Gastrocnemius medialis (tissue), 4 donors: ENCODE results near the gene ACIN1. TPM values are rescaled to one million over a fixed set of nuclear protein-coding genes. Genes with fewer than 3 reads are reported as not detected.

Experiments used
- ATAC-seq, 2 donors: fragments of 150-250 bp; one replicate each; pipeline ENCODE4 v1.9.1; 2016
- DNase-seq, 2 donors: peaks; one replicate each; pipeline ENCODE4 v3.0.0-alpha.2; 2019
- H3K27ac ChIP-seq, 4 donors: fragments of 200-600 bp; sonication (generic); 1 replicate in 1 of 4; 2 replicates in 3 of 4; pipeline ENCODE4 v1.5.1; 2016 to 2018; ENCODE audit warnings: mild to moderate bottlenecking in 2 of 4, moderate library complexity in 1 of 4
- H3K27me3 ChIP-seq, 3 donors: fragments of 200-600 bp; sonication (generic) in 2 of 3; 1 replicate in 1 of 3; 2 replicates in 2 of 3; pipeline versions ENCODE4 v1.5.1 to v1.6.0; 2016 to 2019; ENCODE audit warnings: mild to moderate bottlenecking in 1 of 3, moderate library complexity in 1 of 3
- H3K36me3 ChIP-seq, 2 donors: fragments of 200-600 bp; sonication (generic) in 1 of 2; one replicate each; pipeline ENCODE4 v1.5.1; 2017 to 2018
- H3K4me1 ChIP-seq, 2 donors: fragments of 200-600 bp; sonication (generic) in 1 of 2; one replicate each; pipeline ENCODE4 v1.5.1; 2016 to 2017; ENCODE audit warnings: mild to moderate bottlenecking in 2 of 2
- H3K4me3 ChIP-seq, 4 donors: fragments of 200-600 bp; sonication (generic) in 3 of 4; 1 replicate in 1 of 4; 2 replicates in 3 of 4; pipeline ENCODE4 v1.5.1; 2016 to 2019; ENCODE audit warnings: mild to moderate bottlenecking in 2 of 4
- H3K9me3 ChIP-seq, 3 donors: fragments of 200-600 bp; sonication (generic) in 2 of 3; 1 replicate in 1 of 3; 2 replicates in 2 of 3; pipeline ENCODE4 v1.5.1; 2016 to 2019
- CTCF ChIP-seq, 5 experiments: fragments of 450-650 bp in 3 of 5; fragments of 200-600 bp in 2 of 5; sonication (generic) in 2 of 5; IDR thresholded peaks in 4 of 5; conservative IDR thresholded peaks in 1 of 5; 1 replicate in 4 of 5; 2 replicates in 1 of 5; pipeline ENCODE4 v1.5.1; 2016 to 2019; ENCODE audit warnings: antibody characterized with exemption in 5 of 5, mild to moderate bottlenecking in 3 of 5, moderate library complexity in 3 of 5
- POLR2A ChIP-seq, 2 donors: fragments of 450-650 bp; IDR thresholded peaks; one replicate each; pipeline ENCODE4 v1.6.1; 2017; ENCODE audit warnings: antibody characterized with exemption in 2 of 2, mild to moderate bottlenecking in 2 of 2, moderate library complexity in 2 of 2
- in situ Hi-C, 4 donors: fragments of 200-750 bp; cut with MboI; loops; one replicate each; pipeline versions ENCODE4 v1.15.0 to v1.8.0; 2017; ENCODE audit warnings: low sequenced_read_pairs in 4 of 4
- intact Hi-C: fragments of 100-400 bp; cut with DNase I; formaldehyde crosslinking; loops from one replicate; pipeline ENCODE4 v1.15.1; 2023; ENCODE audit warnings: low total_unique reads
- total RNA-seq, 4 donors: library from RNA; depleted of rRNA; stranded (reverse); fragments of >200 nt; gene quantifications; one replicate each; pipeline versions ENCODE4 v1.1.0 to v1.2.3, GENCODE V29; 2016

Gene ACIN1
- total RNA-seq, 4 donors from 2014 or later, result 61.9 to 74.8 (median 70.6) TPM

GRCh38 chr14:23071244-23071920 is 23.6 kb downstream of the ACIN1 start:
- Histone ChIP-seq H3K4me3 (peak overlapping the region; percentile 68 to 81 (median 74)), H3K4me1 (peaks cover 25 to 32% of the 10 kb centered on the region in 2 donors), H3K36me3 (peaks cover 0 to 62% of the 10 kb centered on the region in 2 donors), H3K27me3 (no peaks in the 10 kb centered on the region), H3K27ac (peak overlapping the region; percentile 88 to 95 (median 90)), H3K9me3 (no peaks in the 10 kb centered on the region)
- DNase-seq (peak; percentile 84 to 90), ATAC-seq (peak; percentile 92 to 93)
- intact Hi-C loops, result loop anchor here (2.0 to 5.0 kb wide), 2 partner anchors 23 to 116 kb away; partner anchors contain the start of genes ACIN1 and C14orf119
- in situ Hi-C loops, result no loop called here
- peak; percentile 63 to 67 for TF ChIP-seq POLR2A (IDR thresholded peaks at IDR 0.05)
- no peak for TF ChIP-seq CTCF (IDR thresholded peaks at IDR 0.05 in 4 of 5, conservative IDR thresholded peaks at IDR 0.05 in 1 of 5)

GRCh38 chr14:23070262-23071129 is 24.4 kb downstream of the ACIN1 start:
- Histone ChIP-seq H3K9me3 (no peaks in the 10 kb centered on the region), H3K36me3 (peaks cover 0 to 62% of the 10 kb centered on the region in 2 donors), H3K4me3 (peak overlapping the region; percentile 68 to 81 (median 74)), H3K4me1 (peaks cover 25 to 32% of the 10 kb centered on the region in 2 donors), H3K27me3 (no peaks in the 10 kb centered on the region), H3K27ac (peak overlapping the region; percentile 88 to 95 (median 90))
- in situ Hi-C loops, result no loop called here
- no peak for TF ChIP-seq CTCF (IDR thresholded peaks at IDR 0.05 in 4 of 5, conservative IDR thresholded peaks at IDR 0.05 in 1 of 5)
- no peak for TF ChIP-seq POLR2A (IDR thresholded peaks at IDR 0.05)
- DNase-seq, result no peak
- intact Hi-C loops, result loop anchor here (2.0 to 5.0 kb wide), 2 partner anchors 24 to 117 kb away; partner anchors contain the start of genes ACIN1 and C14orf119
- no peak for ATAC-seq

GRCh38 chr14:23069413-23069806 is 25.5 kb downstream of the ACIN1 start:
- Histone ChIP-seq H3K36me3 (peaks cover 0 to 62% of the 10 kb centered on the region in 2 donors), H3K4me1 (peaks cover 25 to 32% of the 10 kb centered on the region in 2 donors), H3K4me3 (no peak overlapping the region), H3K27ac (peak overlapping the region; percentile 45 to 95 (median 89)), H3K27me3 (no peaks in the 10 kb centered on the region), H3K9me3 (no peaks in the 10 kb centered on the region)
- TF ChIP-seq CTCF (IDR thresholded peaks at IDR 0.05 in 4 of 5, conservative IDR thresholded peaks at IDR 0.05 in 1 of 5) (no peak), POLR2A (IDR thresholded peaks at IDR 0.05) (no peak)
- ATAC-seq, result no peak
- intact Hi-C loops (no loop called here), in situ Hi-C loops (no loop called here)
- DNase-seq, result no peak

GRCh38 chr14:23068789-23069412 is 26.0 kb downstream of the ACIN1 start:
- ATAC-seq (peak; percentile 84 to 87), DNase-seq (peak; percentile 69 to 82)
- intact Hi-C loops, result no loop called here
- Histone ChIP-seq H3K9me3 (no peaks in the 10 kb centered on the region), H3K27ac (peak overlapping the region; percentile 45 to 95 (median 89)), H3K36me3 (peaks cover 0 to 64% of the 10 kb centered on the region in 2 donors), H3K4me3 (no peak overlapping the region), H3K4me1 (peaks cover 25 to 32% of the 10 kb centered on the region in 2 donors), H3K27me3 (no peaks in the 10 kb centered on the region)
- in situ Hi-C loops, result no loop called here
- TF ChIP-seq CTCF (IDR thresholded peaks at IDR 0.05 in 4 of 5, conservative IDR thresholded peaks at IDR 0.05 in 1 of 5) (peak; percentile 88 to 97 (median 95)), POLR2A (IDR thresholded peaks at IDR 0.05) (no peak)
